Measurements from ENCODE around the gene LDB1.

The LDB1 gene

GRCh38 chr10:102072673-102073527, 47.3 kb downstream of the LDB1 start:
- no peak for TF ChIP-seq TAF1 (IDR thresholded peaks at IDR 0.05; ENCODE audit: borderline replicate concordance, insufficient read depth, low read length)
- no peak for TF ChIP-seq SIN3A (IDR thresholded peaks at IDR 0.05; ENCODE audit: borderline replicate concordance, insufficient read depth, low read length)
- TF ChIP-seq FOXP2 (optimal IDR thresholded peaks at IDR 0.05; ENCODE audit: borderline replicate concordance, extremely low read depth, extremely low read length, insufficient read depth) = no peak
- no peak for TF ChIP-seq POLR2AphosphoS5 (IDR thresholded peaks at IDR 0.05; ENCODE audit: low read depth, low read length)
- TF ChIP-seq REST (IDR thresholded peaks at IDR 0.05; ENCODE audit: insufficient read depth in 1 of 2, low read depth in 2 of 2, low read length in 2 of 2) = no peak

GRCh38 chr10:102069071-102069470, 51.1 kb downstream of the LDB1 start:
- no peak for TF ChIP-seq POLR2AphosphoS5 (IDR thresholded peaks at IDR 0.05; ENCODE audit: low read depth, low read length)
- TF ChIP-seq SIN3A (IDR thresholded peaks at IDR 0.05; ENCODE audit: borderline replicate concordance, insufficient read depth, low read length) = no peak
- TF ChIP-seq REST (IDR thresholded peaks at IDR 0.05; ENCODE audit: insufficient read depth in 1 of 2, low read depth in 2 of 2, low read length in 2 of 2) = no peak
- TF ChIP-seq FOXP2 (optimal IDR thresholded peaks at IDR 0.05; ENCODE audit: borderline replicate concordance, extremely low read depth, extremely low read length, insufficient read depth) = no peak
- TF ChIP-seq TAF1 (IDR thresholded peaks at IDR 0.05; ENCODE audit: borderline replicate concordance, insufficient read depth, low read length) = no peak

- TF ChIP-seq REST (IDR thresholded peaks at IDR 0.05; ENCODE audit: insufficient read depth in 1 of 2, low read depth in 2 of 2, low read length in 2 of 2) (no peak), SIN3A (IDR thresholded peaks at IDR 0.05; ENCODE audit: borderline replicate concordance, insufficient read depth, low read length) (no peak)
Observed at GRCh38 chr10:102068216-102068615, 52.0 kb downstream of the LDB1 start.

- TF ChIP-seq POLR2AphosphoS5 (IDR thresholded peaks at IDR 0.05; ENCODE audit: low read depth, low read length) (no peak), REST (IDR thresholded peaks at IDR 0.05; ENCODE audit: insufficient read depth in 1 of 2, low read depth in 2 of 2, low read length in 2 of 2) (no peak), TAF1 (IDR thresholded peaks at IDR 0.05; ENCODE audit: borderline replicate concordance, insufficient read depth, low read length) (no peak), FOXP2 (optimal IDR thresholded peaks at IDR 0.05; ENCODE audit: borderline replicate concordance, extremely low read depth, extremely low read length, insufficient read depth) (no peak), SIN3A (IDR thresholded peaks at IDR 0.05; ENCODE audit: borderline replicate concordance, insufficient read depth, low read length) (no peak)
Observed at GRCh38 chr10:102067091-102067916, 52.9 kb downstream of the LDB1 start.
